ENCODE measurements around the gene DAB2IP. TPM values are rescaled to one million over a fixed set of nuclear protein-coding genes. Genes with fewer than 3 reads are reported as not detected.
A peak's percentile ranks its signal among the peaks of the same experiment; 100 is the strongest.

DAB2IP gene
- total RNA-seq, 1 donor from 2014 or later = 81.6 TPM

DNA sequence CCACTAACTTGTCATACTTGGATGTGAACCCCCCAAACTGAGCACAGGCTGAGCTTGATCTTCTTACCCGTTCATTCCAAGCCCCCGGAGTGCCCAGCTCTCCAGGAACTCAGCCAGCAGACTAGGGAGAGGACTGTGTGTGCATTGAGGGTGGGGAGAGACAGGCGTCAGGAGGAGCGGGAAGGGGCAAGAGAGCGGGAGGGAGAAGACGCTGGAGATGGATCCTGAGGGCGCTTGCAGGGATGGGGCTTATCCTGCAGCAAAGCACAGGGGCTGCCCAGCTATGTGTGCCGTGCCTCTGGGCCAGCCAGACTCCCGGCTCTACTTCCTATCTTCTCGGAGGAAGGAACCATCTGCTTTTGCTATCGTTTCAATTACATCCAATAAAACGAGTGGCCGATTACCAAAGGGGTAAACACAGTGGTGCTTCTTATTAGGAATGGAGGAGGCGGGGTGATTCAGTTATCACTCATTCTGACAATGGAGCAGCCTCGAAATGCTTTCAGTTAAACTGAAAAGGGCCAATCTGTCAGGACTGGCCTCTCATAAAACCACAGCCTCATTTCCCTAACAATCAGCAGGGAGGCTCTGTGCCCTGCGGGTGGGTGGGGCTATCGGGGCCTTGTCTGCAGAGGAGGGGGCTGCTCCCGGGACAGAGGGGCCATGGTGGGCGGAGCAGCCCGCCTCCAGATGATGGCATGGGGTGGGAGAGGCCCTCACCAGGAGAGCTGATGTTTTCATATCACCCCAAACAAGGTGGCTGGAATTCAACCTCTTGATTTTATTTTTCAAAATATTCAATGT lies 168.2 kb downstream of the DAB2IP start:
- Histone ChIP-seq H3K4me3 (no peak overlapping the region), H3K27me3 (no peaks in the 10 kb centered on the region), H3K27ac (no peak overlapping the region), H3K36me3 (no peaks in the 10 kb centered on the region), H3K9me3 (no peaks in the 10 kb centered on the region), H3K4me1 (no peaks in the 10 kb centered on the region)
- intact Hi-C loops (cut with DNase I) = no loop called here
- no peak for DNase-seq
- no peak for ATAC-seq
- TF ChIP-seq, protein P1, sequence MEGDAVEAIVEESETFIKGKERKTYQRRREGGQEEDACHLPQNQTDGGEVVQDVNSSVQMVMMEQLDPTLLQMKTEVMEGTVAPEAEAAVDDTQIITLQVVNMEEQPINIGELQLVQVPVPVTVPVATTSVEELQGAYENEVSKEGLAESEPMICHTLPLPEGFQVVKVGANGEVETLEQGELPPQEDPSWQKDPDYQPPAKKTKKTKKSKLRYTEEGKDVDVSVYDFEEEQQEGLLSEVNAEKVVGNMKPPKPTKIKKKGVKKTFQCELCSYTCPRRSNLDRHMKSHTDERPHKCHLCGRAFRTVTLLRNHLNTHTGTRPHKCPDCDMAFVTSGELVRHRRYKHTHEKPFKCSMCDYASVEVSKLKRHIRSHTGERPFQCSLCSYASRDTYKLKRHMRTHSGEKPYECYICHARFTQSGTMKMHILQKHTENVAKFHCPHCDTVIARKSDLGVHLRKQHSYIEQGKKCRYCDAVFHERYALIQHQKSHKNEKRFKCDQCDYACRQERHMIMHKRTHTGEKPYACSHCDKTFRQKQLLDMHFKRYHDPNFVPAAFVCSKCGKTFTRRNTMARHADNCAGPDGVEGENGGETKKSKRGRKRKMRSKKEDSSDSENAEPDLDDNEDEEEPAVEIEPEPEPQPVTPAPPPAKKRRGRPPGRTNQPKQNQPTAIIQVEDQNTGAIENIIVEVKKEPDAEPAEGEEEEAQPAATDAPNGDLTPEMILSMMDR (IDR thresholded peaks at IDR 0.05) = no peak

DNA sequence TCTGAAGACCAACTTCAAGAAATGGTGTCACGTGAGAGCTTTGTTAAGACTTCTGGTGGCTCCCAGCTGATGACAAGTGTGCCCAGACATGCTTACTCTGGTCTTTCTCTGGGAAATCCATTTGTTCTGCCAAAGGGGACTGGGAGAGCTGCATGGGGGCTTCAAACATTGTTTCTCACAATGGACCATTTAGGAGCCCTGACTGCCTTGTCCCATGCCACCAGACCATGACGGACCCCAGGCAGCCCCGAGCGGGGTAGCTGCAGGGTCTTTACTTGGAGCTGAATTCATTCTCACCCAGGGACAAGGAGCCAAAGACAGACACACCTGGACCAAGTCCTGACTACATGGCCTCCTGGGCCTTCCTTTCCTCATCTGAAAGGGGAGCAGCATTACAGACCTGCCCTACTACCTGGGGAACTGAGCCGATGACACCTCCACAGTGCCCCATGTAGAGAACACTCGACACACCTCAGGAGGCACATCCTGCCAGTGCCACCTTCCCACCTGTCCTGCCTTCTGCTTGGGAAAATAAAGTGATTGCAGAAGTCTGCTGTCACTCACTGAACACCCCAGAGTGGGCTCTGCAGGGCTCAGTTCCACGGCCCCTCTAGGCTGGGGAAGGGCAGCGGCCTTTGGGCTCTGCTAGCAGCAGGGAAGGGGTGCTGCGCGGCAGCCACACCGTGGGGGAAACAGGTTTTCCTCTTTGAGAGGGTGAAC lies 169.0 kb downstream of the DAB2IP start:
- peak; percentile 33 for DNase-seq
- no peaks in the 10 kb centered on the region for H3K27me3 ChIP-seq
- no peak overlapping the region for H3K27ac ChIP-seq
- no peak overlapping the region for H3K4me3 ChIP-seq
- TF ChIP-seq, protein P1 (IDR thresholded peaks at IDR 0.05) = no peak
- H3K4me1 ChIP-seq = no peaks in the 10 kb centered on the region
- H3K36me3 ChIP-seq = no peaks in the 10 kb centered on the region
- H3K9me3 ChIP-seq = no peaks in the 10 kb centered on the region
- no peak for ATAC-seq
- intact Hi-C loops (cut with DNase I) = no loop called here

DNA sequence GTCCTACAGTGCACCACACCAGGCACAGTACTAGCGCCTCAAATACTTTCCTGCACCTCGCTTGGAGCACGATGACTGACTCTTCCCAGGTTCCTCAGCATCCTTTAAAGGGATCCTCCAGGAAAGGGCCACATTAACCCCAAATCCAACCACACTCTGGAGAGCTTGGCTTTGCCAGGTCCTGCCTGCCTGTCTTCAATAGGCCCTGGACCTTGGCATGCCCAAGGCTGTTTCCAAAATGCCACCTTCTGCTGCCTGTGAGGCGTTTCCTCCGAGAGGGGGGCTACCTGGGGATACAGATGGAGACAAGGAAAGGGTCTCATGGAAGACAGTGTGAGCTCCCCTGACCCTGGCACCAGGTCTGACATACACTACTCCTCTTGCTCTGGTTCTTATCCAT lies 169.9 kb downstream of the DAB2IP start:
- H3K36me3 ChIP-seq = no peaks in the 10 kb centered on the region
- no peak overlapping the region for H3K4me3 ChIP-seq
- DNase-seq = no peak
- H3K4me1 ChIP-seq = no peaks in the 10 kb centered on the region
- H3K27ac ChIP-seq = no peak overlapping the region
- ATAC-seq = no peak
- TF ChIP-seq, protein P1 (IDR thresholded peaks at IDR 0.05) = no peak
- no peaks in the 10 kb centered on the region for H3K27me3 ChIP-seq
- intact Hi-C loops (cut with DNase I) = no loop called here
- no peaks in the 10 kb centered on the region for H3K9me3 ChIP-seq

DNA sequence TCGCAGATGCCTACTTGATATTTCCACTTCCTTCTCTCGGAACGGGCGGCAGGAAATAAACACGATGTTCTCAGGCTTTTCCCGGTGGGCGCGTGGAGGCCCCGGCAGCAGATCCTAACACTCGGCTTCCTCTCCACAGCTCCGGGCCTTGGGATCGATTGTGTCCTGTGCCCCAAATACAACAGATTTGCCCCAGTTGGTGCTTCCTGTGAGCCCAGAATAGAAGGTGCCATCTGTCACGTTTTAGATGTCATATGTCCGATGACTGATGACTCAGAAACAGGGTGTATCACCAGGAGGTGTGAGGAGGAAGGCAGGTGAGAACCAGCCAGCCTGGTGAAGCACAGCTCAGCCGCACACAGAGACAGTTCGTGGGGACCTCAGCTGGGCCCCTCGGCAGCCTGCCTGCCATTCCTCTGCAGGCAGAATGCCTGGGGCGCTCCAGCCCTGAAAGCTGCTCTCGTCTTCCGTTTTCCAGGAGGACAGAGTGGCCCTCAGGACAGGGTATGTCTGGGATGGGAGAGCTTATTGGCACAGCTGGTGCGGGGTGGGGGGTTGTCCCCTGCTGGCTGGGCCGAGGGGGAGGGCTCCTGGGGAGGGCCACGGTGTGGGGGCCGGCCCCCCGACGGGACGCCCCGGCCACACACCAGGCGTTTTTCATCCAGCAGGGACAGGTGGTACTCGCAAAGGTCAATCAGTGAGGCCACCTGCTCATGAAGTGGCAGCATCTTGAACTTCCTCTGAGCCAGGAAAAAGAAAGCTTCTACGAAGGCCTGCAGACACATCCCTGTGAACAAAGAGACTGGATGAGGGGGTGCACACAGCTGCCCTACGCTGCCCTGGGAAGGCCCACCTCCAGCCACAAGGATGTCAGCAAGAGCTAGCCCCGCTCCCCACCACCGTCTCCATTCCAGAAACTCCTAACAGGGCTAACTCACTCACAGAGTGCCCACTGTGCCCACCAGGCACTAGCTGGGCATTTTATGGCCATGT lies 171.0 kb downstream of the DAB2IP start:
- intact Hi-C loops (cut with DNase I) = no loop called here
- no peak overlapping the region for H3K27ac ChIP-seq
- peak; percentile 47 for DNase-seq

More for the DNA sequence above, 171.0 kb downstream of the DAB2IP start:
- H3K9me3 ChIP-seq = no peaks in the 10 kb centered on the region
- no peaks in the 10 kb centered on the region for H3K4me1 ChIP-seq
- no peaks in the 10 kb centered on the region for H3K36me3 ChIP-seq
- ATAC-seq = no peak
- TF ChIP-seq, protein P1 (IDR thresholded peaks at IDR 0.05) = no peak
- H3K27me3 ChIP-seq = no peaks in the 10 kb centered on the region
- no peak overlapping the region for H3K4me3 ChIP-seq
